Right ventricle myocardium superior (tissue), 1 donor: Measurements from ENCODE around the gene RBM33. TPM values are rescaled to one million over a fixed set of nuclear protein-coding genes. Genes with fewer than 3 reads are reported as not detected.
"Not testable (repeated sequence)": the region's sequence is repeated elsewhere in the genome, so short reads cannot be mapped to it uniquely, and the experiment has no call there.

Source experiments
- ATAC-seq: fragments of 200-7000 bp; cut with Tn5 transposase; one replicate; pipeline ENCODE4 v1.9.1; 2020; ENCODE audit warnings: mild to moderate bottlenecking; ENCODE audit not compliant: poor library complexity
- DNase-seq: peaks from one replicate; pipeline ENCODE4 v3.0.0-alpha.2; 2020
- intact Hi-C: fragments of 100-400 bp; cut with DNase I; formaldehyde crosslinking; loops from one replicate; pipeline ENCODE4 v1.11.2; 2022
- total RNA-seq: library from RNA; stranded (reverse); fragmentation: NEBNext Ultra II Directional; extraction: Animal tissue kit (Norgen Biotek cat#: 25700); gene quantifications from one replicate; pipeline ENCODE4 v1.2.1, GENCODE V29; 2021
- donor health status: DM: no; HTN: yes; CAD: no; lungs with severe emphysema.

The RBM33 gene
- total RNA-seq, 1 donor from 2014 or later, result 32.8 TPM

- DNase-seq (no peak), ATAC-seq (no peak)
- intact Hi-C loops, result no loop called here
Measured at GRCh38 chr7:155680864-155681263, 36.4 kb downstream of the RBM33 start.

DNA sequence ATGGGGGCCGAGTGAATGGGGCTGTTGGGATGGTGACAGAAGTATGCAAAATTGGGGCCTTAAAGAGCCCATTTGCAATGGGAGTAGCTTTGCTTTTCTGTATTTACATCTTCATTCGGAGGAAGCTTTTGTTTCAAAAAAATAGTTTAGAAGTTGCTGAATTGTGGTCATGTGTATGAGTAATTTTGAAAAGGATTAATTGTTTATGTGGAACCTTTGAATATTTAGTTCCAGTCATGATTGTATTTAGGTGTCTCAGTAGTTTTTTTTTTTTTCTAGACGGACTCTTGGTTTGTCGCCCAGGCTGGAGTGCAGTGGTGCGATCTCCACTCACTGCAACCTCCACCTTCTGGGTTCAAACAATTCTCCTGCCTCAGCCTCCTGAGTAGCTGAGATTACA is 37.2 kb downstream of the RBM33 start:
- no peak for DNase-seq
- intact Hi-C loops, result no loop called here
- no peak for ATAC-seq

DNA sequence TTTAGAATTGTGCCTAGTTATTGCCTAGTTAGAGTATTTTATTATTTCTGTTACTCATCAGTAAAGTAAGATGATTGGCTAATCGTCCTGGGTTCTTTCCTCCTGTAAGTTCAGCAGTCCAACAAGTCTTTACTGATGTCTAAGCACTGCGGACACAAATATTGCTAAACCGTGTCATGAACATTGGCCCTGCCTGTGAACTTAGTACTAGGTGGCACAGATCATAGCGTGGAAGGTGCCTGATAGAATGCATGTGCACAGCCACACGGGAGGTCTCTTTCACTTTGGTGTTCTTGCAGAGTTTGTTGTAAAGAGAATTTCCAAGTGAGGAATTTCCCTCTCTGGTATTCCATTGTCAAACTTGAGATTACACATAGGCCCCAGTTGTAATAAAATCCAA is 38.0 kb downstream of the RBM33 start:
- intact Hi-C loops, result no loop called here
- ATAC-seq (no peak), DNase-seq (no peak)

DNA sequence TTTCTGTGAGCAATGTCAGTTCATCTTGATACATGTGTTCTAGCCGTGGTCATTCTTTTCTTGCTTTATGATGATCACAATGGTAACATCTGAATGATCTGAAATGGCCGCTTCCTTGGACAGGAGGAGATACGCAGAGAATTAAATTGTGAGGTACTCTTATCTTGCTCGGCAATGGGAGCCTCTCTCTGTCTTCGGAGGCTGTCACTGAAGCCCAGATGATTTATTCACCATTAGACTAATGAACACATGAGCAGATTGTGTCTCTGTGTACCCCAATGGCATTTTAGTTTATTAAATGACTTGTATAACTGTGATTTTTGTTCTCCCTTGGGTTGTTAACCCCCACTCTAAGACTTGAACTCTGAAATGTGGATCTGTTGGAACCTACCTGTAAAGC is 38.6 kb downstream of the RBM33 start:
- intact Hi-C loops, result no loop called here
- ATAC-seq (no peak), DNase-seq (no peak)

- no peak for DNase-seq
Measured at GRCh38 chr7:155683714-155684113, 39.3 kb downstream of the RBM33 start.

DNA sequence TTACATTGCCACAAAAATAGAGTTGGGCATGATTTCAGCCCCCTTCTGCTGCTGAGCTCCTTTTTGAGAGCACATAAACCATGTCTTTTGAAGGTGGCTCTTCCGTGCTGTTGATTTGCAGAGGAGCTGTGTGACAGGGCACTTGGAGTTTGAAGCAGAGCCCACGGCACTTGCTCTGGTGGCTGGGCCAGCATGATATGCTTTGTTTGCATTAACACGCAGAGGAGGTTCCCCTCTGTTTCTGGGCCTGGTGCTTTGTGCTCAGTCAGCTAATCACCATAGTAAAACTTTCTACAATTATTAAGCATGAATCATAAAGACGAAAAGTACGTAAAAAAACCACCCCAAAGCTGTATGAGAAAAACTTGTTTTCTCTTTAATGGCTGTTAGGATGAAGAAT is 40.1 kb downstream of the RBM33 start:
- DNase-seq (no peak), ATAC-seq (peak; percentile 60)
- intact Hi-C loops, result no loop called here

More at GRCh38 chr7:155683714-155684113, 39.3 kb downstream of the RBM33 start:
- no peak for ATAC-seq
- intact Hi-C loops, result no loop called here

DNA sequence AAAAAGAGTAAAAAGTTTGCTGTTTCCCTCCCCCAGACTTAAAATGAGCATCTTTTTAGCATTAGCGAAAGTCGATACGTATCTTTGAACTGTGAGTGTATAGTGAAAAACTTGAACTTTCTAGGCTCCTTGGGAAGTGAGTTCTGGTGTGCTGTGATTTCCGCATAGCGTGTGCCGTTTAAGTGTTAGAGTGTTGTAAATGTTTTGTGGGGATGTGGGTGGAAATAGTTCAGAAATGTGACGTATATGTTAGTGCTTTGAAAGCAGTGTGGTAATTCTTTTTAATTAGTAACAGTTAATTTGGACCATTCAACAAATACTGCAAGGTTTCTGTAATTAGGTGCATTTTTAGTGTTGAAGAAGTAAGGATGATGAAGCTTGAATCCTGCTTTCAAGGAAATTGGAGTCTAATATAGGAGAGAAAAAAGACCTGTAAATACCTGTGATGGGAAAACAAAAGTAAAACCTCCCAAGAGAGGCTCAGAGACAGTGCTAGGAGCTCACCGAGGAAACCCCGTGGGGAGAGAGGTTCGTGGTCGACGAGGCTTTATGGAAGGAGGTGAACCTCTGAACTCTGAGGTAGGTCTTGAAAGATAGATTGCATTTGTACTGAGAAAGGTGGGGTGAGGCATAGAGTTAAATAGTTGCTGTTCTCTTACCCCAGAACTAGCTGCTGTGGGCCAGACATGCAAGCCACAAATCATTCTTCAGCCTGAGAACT is 40.8 kb downstream of the RBM33 start:
- DNase-seq (no peak), ATAC-seq (no peak)
- intact Hi-C loops, result no loop called here

DNA sequence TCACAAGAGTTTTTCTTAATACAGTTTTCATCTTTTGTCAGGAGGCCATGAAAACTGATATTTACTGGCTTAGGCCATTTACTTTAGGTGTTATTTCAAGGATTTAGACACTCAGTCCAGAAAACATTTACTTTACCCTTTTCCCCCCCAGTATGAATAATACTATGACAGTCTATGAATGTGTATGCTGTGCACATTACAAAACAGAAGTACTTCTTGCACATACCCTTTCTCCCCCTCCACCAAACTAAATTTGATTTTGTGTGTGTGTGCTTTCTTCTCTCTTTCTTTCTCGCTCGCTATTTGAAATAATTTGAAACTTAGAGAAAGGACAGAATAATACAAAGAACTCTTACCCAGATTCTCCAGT is 41.3 kb downstream of the RBM33 start:
- intact Hi-C loops, result no loop called here
- DNase-seq (no peak), ATAC-seq (no peak)

GRCh38 chr7:155686620-155687324 is 42.3 kb downstream of the RBM33 start:
- intact Hi-C loops, DNase-seq, ATAC-seq: not testable (repeated sequence)

- ATAC-seq, DNase-seq, intact Hi-C loops: not testable (repeated sequence)
Measured at GRCh38 chr7:155688237-155688636, 43.8 kb downstream of the RBM33 start.

GRCh38 chr7:155690655-155691054 is 46.2 kb downstream of the RBM33 start:
- DNase-seq, ATAC-seq, intact Hi-C loops: not testable (repeated sequence)

- DNase-seq (no peak), ATAC-seq (no peak)
- intact Hi-C loops, result no loop called here
Measured at GRCh38 chr7:155692317-155692716, 47.9 kb downstream of the RBM33 start.

- DNase-seq, result no peak
- intact Hi-C loops, result no loop called here
- ATAC-seq, result no peak
Measured at GRCh38 chr7:155693826-155694225, 49.4 kb downstream of the RBM33 start.

DNA sequence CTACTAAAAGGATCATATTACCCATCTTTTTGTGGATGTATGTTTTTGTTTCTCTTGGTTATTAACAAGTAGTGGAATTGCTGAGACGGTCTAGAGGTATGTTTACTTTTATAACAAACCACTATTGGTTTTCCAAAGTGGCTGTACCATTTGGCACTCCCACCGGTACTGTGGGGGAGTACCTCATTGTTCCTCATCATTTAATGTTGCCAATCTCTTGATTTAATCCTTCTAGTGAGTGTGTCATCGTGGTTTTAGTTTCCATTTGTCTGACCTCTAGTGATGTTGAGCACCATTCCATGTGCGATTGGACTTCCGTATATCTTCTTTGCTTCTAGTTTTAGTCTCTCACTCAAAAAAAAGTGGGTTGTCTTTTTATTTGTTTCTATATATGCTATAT is 50.4 kb downstream of the RBM33 start:
- intact Hi-C loops, result no loop called here
- no peak for ATAC-seq
- no peak for DNase-seq

- DNase-seq (no peak), ATAC-seq (no peak)
- intact Hi-C loops, result no loop called here
Measured at GRCh38 chr7:155696747-155697146, 52.3 kb downstream of the RBM33 start.

DNA sequence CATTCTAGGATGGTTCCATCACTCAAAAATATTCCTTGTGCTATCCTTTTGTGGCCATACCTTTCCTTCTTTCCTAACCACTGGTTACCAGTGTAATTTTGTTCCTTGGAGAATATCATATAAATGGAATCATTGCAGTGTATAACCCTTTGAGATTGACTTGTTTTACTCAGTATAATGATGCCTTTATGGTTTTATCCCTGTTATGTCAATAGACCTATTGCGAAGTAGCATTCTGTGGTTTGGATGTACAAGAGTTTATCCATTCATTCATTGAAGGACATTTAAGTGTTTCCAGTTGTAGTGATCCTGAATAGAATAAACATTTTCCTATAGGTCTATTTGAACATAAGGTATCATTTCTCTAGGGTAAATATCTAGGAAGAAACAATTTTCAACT is 54.2 kb downstream of the RBM33 start:
- intact Hi-C loops, result no loop called here

GRCh38 chr7:155699180-155699579 is 54.7 kb downstream of the RBM33 start:
- no peak for DNase-seq
- intact Hi-C loops, result no loop called here
- no peak for ATAC-seq

More for the DNA sequence above, 54.2 kb downstream of the RBM33 start:
- DNase-seq, result no peak
- ATAC-seq, result no peak

GRCh38 chr7:155700847-155701246 is 56.4 kb downstream of the RBM33 start:
- DNase-seq (no peak), ATAC-seq (no peak)
- intact Hi-C loops, result no loop called here

DNA sequence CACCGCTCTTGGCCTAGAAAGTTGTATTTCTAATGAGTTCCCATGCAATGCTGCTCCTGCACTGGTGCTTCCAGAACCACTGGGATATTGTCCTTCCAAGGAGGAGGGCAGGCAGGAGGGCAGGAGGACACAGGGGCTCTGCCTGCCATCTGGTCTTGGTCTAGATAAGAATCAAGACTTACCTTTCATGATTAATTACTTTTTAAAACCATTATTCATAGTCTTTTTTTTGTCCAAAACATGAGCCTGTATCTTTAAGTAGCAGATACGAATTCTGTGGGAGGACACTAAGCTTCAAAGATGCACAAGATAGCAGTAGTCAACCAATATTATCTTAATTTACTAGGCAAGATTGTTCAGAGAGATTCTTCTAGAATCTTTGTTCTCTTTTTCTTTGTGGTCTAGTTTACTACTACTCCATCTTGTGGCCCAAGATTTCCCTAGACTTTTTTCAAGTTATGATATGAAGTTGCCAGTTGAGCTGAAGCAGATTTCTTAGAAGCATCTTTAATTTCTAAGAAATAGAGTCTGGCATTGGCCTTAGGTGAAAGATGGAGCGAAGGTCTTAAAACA is 57.6 kb downstream of the RBM33 start:
- no peak for DNase-seq
- intact Hi-C loops, result no loop called here
- no peak for ATAC-seq

DNA sequence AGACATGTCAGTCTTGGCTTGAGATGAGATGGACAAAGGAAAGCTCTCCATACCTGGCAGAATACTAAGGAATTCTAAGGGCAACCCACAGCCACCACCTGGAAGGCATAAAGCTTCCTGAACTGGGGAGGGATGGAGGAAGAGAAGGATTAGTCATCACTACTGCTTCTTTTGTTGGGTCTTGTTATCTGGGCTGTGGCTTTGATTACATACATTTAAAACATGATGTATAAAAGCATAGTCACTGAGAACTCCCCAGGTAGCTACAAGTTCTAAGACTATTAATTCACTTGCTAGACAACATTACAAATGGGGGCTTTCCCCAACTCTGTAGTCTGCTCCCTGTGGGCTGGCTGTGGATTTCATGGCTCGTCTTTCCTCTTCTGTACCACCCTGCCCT is 58.2 kb downstream of the RBM33 start:
- intact Hi-C loops, result no loop called here
- ATAC-seq, result no peak
- DNase-seq, result no peak
